ENCODE data around the gene TMEM14A.
A peak's percentile ranks its signal among the peaks of the same experiment; 100 is the strongest.

Gene TMEM14A

GRCh38 chr6:52663936-52664185 lies 7.1 kb upstream of the TMEM14A start:
- DNase-seq (ENCODE audit: low read depth) = no peak
- H3K4me3 ChIP-seq (ENCODE audit: low read depth, low read length) = peak overlapping the region; percentile 69
- TF ChIP-seq CTCF (IDR thresholded peaks at IDR 0.05; ENCODE audit: control insufficient read depth, extremely low read depth, insufficient read depth) = no peak

- TF ChIP-seq CTCF (IDR thresholded peaks at IDR 0.05; ENCODE audit: control insufficient read depth, extremely low read depth, insufficient read depth) = no peak
- peak overlapping the region; percentile 69 for H3K4me3 ChIP-seq (ENCODE audit: low read depth, low read length)
- peak; percentile 92 for DNase-seq (ENCODE audit: low read depth)
These were observed 6.5 kb upstream of the TMEM14A start for GRCh38 chr6:52664186-52664990.

GRCh38 chr6:52664991-52665686 lies 5.8 kb upstream of the TMEM14A start:
- peak overlapping the region; percentile 69 for H3K4me3 ChIP-seq (ENCODE audit: low read depth, low read length)
- no peak for DNase-seq (ENCODE audit: low read depth)
- no peak for TF ChIP-seq CTCF (IDR thresholded peaks at IDR 0.05; ENCODE audit: control insufficient read depth, extremely low read depth, insufficient read depth)

GRCh38 chr6:52666071-52666470 lies 4.8 kb upstream of the TMEM14A start:
- peak overlapping the region; percentile 69 for H3K4me3 ChIP-seq (ENCODE audit: low read depth, low read length)

GRCh38 chr6:52666523-52666922 lies 4.4 kb upstream of the TMEM14A start:
- TF ChIP-seq CTCF (IDR thresholded peaks at IDR 0.05; ENCODE audit: control insufficient read depth, extremely low read depth, insufficient read depth) = no peak
- no peak for DNase-seq (ENCODE audit: low read depth)
- H3K4me3 ChIP-seq (ENCODE audit: low read depth, low read length) = no peak overlapping the region

More at GRCh38 chr6:52666071-52666470, 4.8 kb upstream of the TMEM14A start:
- DNase-seq (ENCODE audit: low read depth) = no peak
- no peak for TF ChIP-seq CTCF (IDR thresholded peaks at IDR 0.05; ENCODE audit: control insufficient read depth, extremely low read depth, insufficient read depth)

GRCh38 chr6:52667572-52667971 lies 3.3 kb upstream of the TMEM14A start:
- TF ChIP-seq CTCF (IDR thresholded peaks at IDR 0.05; ENCODE audit: control insufficient read depth, extremely low read depth, insufficient read depth) = no peak
- H3K4me3 ChIP-seq (ENCODE audit: low read depth, low read length) = no peak overlapping the region
- DNase-seq (ENCODE audit: low read depth) = no peak
